OCI-LY3 (cell line): Measurements from ENCODE around the gene LRRC4B.

Experiments used
- H2AFZ ChIP-seq: fragments of 200-600, 300-600 bp; shearing (Covaris generic); 2 replicates; pipeline ENCODE4 v1.6.0; 2014; ENCODE audit warnings: antibody characterized with exemption, low read depth, low read length
- H3K27ac ChIP-seq: fragments of 200-600, 300-600 bp; sonication (generic); 2 replicates; pipeline ENCODE4 v1.5.1; 2014; ENCODE audit warnings: mild to moderate bottlenecking, low read length, moderate library complexity, mixed read lengths
- H3K27me3 ChIP-seq: fragments of 200-600, 300-600 bp; sonication (generic); 2 replicates; pipeline ENCODE4 v1.6.1; 2014; ENCODE audit warnings: low read depth, low read length, mixed read lengths
- H3K36me3 ChIP-seq: fragments of 200-600, 300-600 bp; sonication (generic); replicated peaks from 2 replicates; pipeline ENCODE3; 2014; ENCODE audit warnings: low read depth, low read length, mixed read lengths
- H3K4me1 ChIP-seq: fragments of 300-600, 200-600 bp; sonication (generic); 2 replicates; pipeline ENCODE4 v1.6.1; 2014; ENCODE audit warnings: low read length, mixed read lengths
- H3K4me2 ChIP-seq: fragments of 200-600, 300-600 bp; sonication (generic); 2 replicates; pipeline ENCODE4 v1.6.1; 2014; ENCODE audit warnings: low read length, mixed read lengths
- H3K4me3 ChIP-seq: fragments of 300-600, 200-600 bp; sonication (generic); 2 replicates; pipeline ENCODE4 v1.5.1; 2014; ENCODE audit warnings: antibody characterized with exemption, mild to moderate bottlenecking, low read length, moderate library complexity
- H3K79me2 ChIP-seq: fragments of 300-600, 200-600 bp; shearing (Covaris generic); 2 replicates; pipeline ENCODE4 v1.6.1; 2014; ENCODE audit warnings: mild to moderate bottlenecking, low read length, mixed read lengths
- H3K9ac ChIP-seq: fragments of 300-600, 200-600 bp; shearing (Covaris generic); 2 replicates; pipeline ENCODE4 v1.6.0; 2014; ENCODE audit warnings: mild to moderate bottlenecking, low read length, moderate library complexity
- H3K9me3 ChIP-seq: fragments of 200-600, 300-600 bp; shearing (Covaris generic); 2 replicates; pipeline ENCODE4 v1.6.1; 2014; ENCODE audit warnings: low read length, mixed read lengths; ENCODE audit not compliant: insufficient read depth
- H4K20me1 ChIP-seq: fragments of 200-600, 300-600 bp; sonication (generic); 2 replicates; pipeline ENCODE4 v1.6.1; 2016; ENCODE audit warnings: low read length, mixed read lengths; ENCODE audit not compliant: insufficient read depth
- EZH2phosphoT487 ChIP-seq: fragments of 200-600 bp; shearing (Covaris generic); IDR thresholded peaks from 2 replicates; pipeline ENCODE4 v1.6.1; 2018; ENCODE audit warnings: antibody characterized with exemption, mixed run types, low read depth
- TF ChIP-seq, protein P1 (sequence below): fragments of 200-600, 300-600 bp; sonication (generic); IDR thresholded peaks from 2 replicates; pipeline ENCODE4 v1.5.1; 2014; ENCODE audit warnings: antibody characterized with exemption, low read length, low read depth

LRRC4B gene

GRCh38 chr19:50562329-50562728 lies 5.9 kb downstream of the LRRC4B start:
- H3K9me3 ChIP-seq: no peaks in the 10 kb centered on the region
- H3K27me3 ChIP-seq: peaks cover 22% of the 10 kb centered on the region
- H2AFZ ChIP-seq: no peak overlapping the region
- no peaks in the 10 kb centered on the region for H3K36me3 ChIP-seq
- H3K4me3 ChIP-seq: no peak overlapping the region
- H3K4me1 ChIP-seq: peaks cover 31% of the 10 kb centered on the region
- no peak overlapping the region for H3K9ac ChIP-seq
- no peaks in the 10 kb centered on the region for H4K20me1 ChIP-seq
- no peak for TF ChIP-seq EZH2phosphoT487
- TF ChIP-seq, protein P1, sequence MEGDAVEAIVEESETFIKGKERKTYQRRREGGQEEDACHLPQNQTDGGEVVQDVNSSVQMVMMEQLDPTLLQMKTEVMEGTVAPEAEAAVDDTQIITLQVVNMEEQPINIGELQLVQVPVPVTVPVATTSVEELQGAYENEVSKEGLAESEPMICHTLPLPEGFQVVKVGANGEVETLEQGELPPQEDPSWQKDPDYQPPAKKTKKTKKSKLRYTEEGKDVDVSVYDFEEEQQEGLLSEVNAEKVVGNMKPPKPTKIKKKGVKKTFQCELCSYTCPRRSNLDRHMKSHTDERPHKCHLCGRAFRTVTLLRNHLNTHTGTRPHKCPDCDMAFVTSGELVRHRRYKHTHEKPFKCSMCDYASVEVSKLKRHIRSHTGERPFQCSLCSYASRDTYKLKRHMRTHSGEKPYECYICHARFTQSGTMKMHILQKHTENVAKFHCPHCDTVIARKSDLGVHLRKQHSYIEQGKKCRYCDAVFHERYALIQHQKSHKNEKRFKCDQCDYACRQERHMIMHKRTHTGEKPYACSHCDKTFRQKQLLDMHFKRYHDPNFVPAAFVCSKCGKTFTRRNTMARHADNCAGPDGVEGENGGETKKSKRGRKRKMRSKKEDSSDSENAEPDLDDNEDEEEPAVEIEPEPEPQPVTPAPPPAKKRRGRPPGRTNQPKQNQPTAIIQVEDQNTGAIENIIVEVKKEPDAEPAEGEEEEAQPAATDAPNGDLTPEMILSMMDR: no peak
- H3K79me2 ChIP-seq: no peaks in the 10 kb centered on the region
- H3K4me2 ChIP-seq: no peak overlapping the region
- no peak overlapping the region for H3K27ac ChIP-seq

GRCh38 chr19:50559636-50560035 lies 8.6 kb downstream of the LRRC4B start:
- H3K27me3 ChIP-seq: peaks cover 21% of the 10 kb centered on the region
- H3K4me2 ChIP-seq: no peak overlapping the region
- TF ChIP-seq, protein P1: no peak
- TF ChIP-seq EZH2phosphoT487: no peak
- H3K27ac ChIP-seq: no peak overlapping the region
- no peaks in the 10 kb centered on the region for H3K79me2 ChIP-seq
- no peak overlapping the region for H3K9ac ChIP-seq
- H2AFZ ChIP-seq: no peak overlapping the region
- H3K36me3 ChIP-seq: no peaks in the 10 kb centered on the region
- no peaks in the 10 kb centered on the region for H3K9me3 ChIP-seq
- H4K20me1 ChIP-seq: no peaks in the 10 kb centered on the region
- no peak overlapping the region for H3K4me3 ChIP-seq
- H3K4me1 ChIP-seq: peaks cover 15% of the 10 kb centered on the region

GRCh38 chr19:50558449-50558848 lies 9.8 kb downstream of the LRRC4B start:
- Histone ChIP-seq H3K36me3 (no peaks in the 10 kb centered on the region), H3K4me1 (peaks cover 9% of the 10 kb centered on the region), H3K79me2 (no peaks in the 10 kb centered on the region), H3K9me3 (no peaks in the 10 kb centered on the region), H3K27me3 (peaks cover 18% of the 10 kb centered on the region), H3K9ac (no peak overlapping the region), H2AFZ (no peak overlapping the region), H3K4me2 (no peak overlapping the region), H3K4me3 (no peak overlapping the region), H3K27ac (no peak overlapping the region), H4K20me1 (no peaks in the 10 kb centered on the region)
- TF ChIP-seq EZH2phosphoT487: no peak
- TF ChIP-seq, protein P1: no peak

- H3K9me3 ChIP-seq: no peaks in the 10 kb centered on the region
- H3K79me2 ChIP-seq: no peaks in the 10 kb centered on the region
- H3K9ac ChIP-seq: no peak overlapping the region
- TF ChIP-seq, protein P1: no peak
- no peak for TF ChIP-seq EZH2phosphoT487
- H3K4me1 ChIP-seq: peaks cover 9% of the 10 kb centered on the region
- H3K27ac ChIP-seq: no peak overlapping the region
- H3K4me2 ChIP-seq: no peak overlapping the region
- H3K4me3 ChIP-seq: no peak overlapping the region
- no peaks in the 10 kb centered on the region for H3K36me3 ChIP-seq
- no peaks in the 10 kb centered on the region for H4K20me1 ChIP-seq
- H2AFZ ChIP-seq: no peak overlapping the region
- peaks cover 19% of the 10 kb centered on the region for H3K27me3 ChIP-seq
These were observed 10.2 kb downstream of the LRRC4B start for GRCh38 chr19:50558039-50558438.
